ENCODE data around the gene PLXNA1. TPM values are rescaled to one million over a fixed set of nuclear protein-coding genes. Genes with fewer than 3 reads are reported as not detected.

Gene PLXNA1
- total RNA-seq, 6 experiments from 2014 or later: 40.8 to 56.1 (median 45.4) TPM

GRCh38 chr3:127014536-127015281 is 31.8 kb downstream of the PLXNA1 start:
- Mint-ChIP-seq H3K9me3 (no peaks in the 10 kb centered on the region), H3K4me3 (no peak overlapping the region), H3K27ac (no peak overlapping the region), H3K36me3 (ENCODE audit: low read depth) (peaks cover 4% of the 10 kb centered on the region), H3K4me1 (ENCODE audit: low read depth) (peaks cover 18% of the 10 kb centered on the region), H3K27me3 (ENCODE audit: insufficient read depth) (peaks cover 4% of the 10 kb centered on the region; the same call in 1 of the 2 replicates)
- DNase-seq: no peak
- TF ChIP-seq CTCF (IDR thresholded peaks at IDR 0.05): no peak

GRCh38 chr3:127015282-127016042 is 32.5 kb downstream of the PLXNA1 start:
- Mint-ChIP-seq H3K36me3 (ENCODE audit: low read depth) (peaks cover 4% of the 10 kb centered on the region), H3K4me1 (ENCODE audit: low read depth) (peaks cover 22% of the 10 kb centered on the region), H3K27me3 (ENCODE audit: insufficient read depth) (peaks cover 4% of the 10 kb centered on the region; the same call in 1 of the 2 replicates), H3K4me3 (no peak overlapping the region), H3K27ac (no peak overlapping the region), H3K9me3 (no peaks in the 10 kb centered on the region)
- no peak for DNase-seq
- no peak for TF ChIP-seq CTCF (IDR thresholded peaks at IDR 0.05)

DNA sequence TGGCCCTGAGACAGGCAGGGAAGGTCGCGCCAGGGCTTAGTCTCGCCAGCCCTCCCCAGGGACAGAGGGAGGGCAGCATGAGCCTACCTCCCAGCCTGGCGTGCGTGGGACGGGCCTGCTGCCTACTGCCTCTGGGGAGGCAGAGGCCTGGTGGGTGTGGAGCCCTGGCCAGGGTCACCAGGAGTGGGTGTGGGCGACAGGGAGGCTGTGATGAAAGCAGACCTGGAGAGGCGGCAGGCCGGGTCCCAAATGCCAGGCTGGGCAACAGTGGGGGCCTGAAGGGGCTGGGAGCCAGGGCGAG is 33.1 kb downstream of the PLXNA1 start:
- no peak overlapping the region for H3K4me3 Mint-ChIP-seq
- DNase-seq: no peak
- H3K4me1 Mint-ChIP-seq (ENCODE audit: low read depth): peaks cover 22% of the 10 kb centered on the region
- no peak for TF ChIP-seq CTCF (IDR thresholded peaks at IDR 0.05)
- peaks cover 4% of the 10 kb centered on the region for H3K36me3 Mint-ChIP-seq (ENCODE audit: low read depth)
- no peak overlapping the region for H3K27ac Mint-ChIP-seq
- peaks cover 4% of the 10 kb centered on the region; the same call in 1 of the 2 replicates for H3K27me3 Mint-ChIP-seq (ENCODE audit: insufficient read depth)
- H3K9me3 Mint-ChIP-seq: no peaks in the 10 kb centered on the region

DNA sequence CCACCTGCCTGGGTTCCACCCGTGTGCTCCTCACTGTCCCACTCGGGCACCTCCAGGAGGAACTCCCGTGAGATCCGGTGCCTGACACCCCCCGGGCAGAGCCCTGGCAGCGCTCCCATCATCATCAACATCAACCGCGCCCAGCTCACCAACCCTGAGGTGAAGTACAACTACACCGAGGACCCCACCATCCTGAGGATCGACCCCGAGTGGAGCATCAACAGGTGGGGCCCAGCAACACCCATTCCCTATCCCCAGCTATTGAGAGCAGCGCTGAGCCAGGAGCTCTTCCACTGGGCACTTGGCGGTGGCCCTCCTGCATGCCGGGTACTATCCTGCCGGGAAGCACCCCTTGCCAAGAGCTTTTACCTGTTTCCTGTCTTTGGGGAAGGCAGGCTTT is 33.5 kb downstream of the PLXNA1 start:
- Mint-ChIP-seq H3K9me3 (no peaks in the 10 kb centered on the region), H3K27me3 (ENCODE audit: insufficient read depth) (peaks cover 4% of the 10 kb centered on the region; the same call in 1 of the 2 replicates), H3K4me3 (no peak overlapping the region), H3K4me1 (ENCODE audit: low read depth) (peaks cover 22% of the 10 kb centered on the region), H3K27ac (no peak overlapping the region), H3K36me3 (ENCODE audit: low read depth) (peaks cover 9% of the 10 kb centered on the region)
- no peak for TF ChIP-seq CTCF (IDR thresholded peaks at IDR 0.05)
- DNase-seq: no peak

DNA sequence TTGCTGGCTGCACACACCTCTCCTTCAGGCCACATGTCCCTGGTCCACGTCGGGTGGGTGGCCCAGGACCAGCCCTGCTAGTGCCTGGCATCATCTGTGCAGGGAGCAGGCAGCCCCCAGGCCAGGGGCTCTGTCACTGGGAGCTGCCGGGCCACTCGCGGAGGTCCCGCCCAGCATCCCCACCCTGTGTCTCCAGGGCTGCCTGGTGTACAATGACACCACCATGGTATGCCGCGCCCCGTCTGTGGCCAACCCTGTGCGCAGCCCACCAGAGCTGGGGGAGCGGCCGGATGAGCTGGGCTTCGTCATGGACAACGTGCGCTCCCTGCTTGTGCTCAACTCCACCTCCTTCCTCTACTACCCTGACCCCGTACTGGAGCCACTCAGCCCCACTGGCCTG is 34.3 kb downstream of the PLXNA1 start:
- H3K36me3 Mint-ChIP-seq (ENCODE audit: low read depth): peaks cover 10% of the 10 kb centered on the region
- H3K27ac Mint-ChIP-seq: no peak overlapping the region
- peaks cover 4% of the 10 kb centered on the region; the same call in 1 of the 2 replicates for H3K27me3 Mint-ChIP-seq (ENCODE audit: insufficient read depth)
- H3K4me1 Mint-ChIP-seq (ENCODE audit: low read depth): peaks cover 17% of the 10 kb centered on the region
- no peak for TF ChIP-seq CTCF (IDR thresholded peaks at IDR 0.05)
- no peak overlapping the region for H3K4me3 Mint-ChIP-seq
- DNase-seq: no peak
- H3K9me3 Mint-ChIP-seq: no peaks in the 10 kb centered on the region

Data from HFFc6 (cell line).